Measurements from ENCODE around the gene RAB4A.
"Not testable (repeated sequence)": the region's sequence is repeated elsewhere in the genome, so short reads cannot be mapped to it uniquely, and the experiment has no call there.

The RAB4A gene

GRCh38 chr1:229272164-229273158 lies 1.6 kb downstream of the RAB4A start:
- DNase-seq: no peak

GRCh38 chr1:229273507-229274232 lies 2.8 kb downstream of the RAB4A start:
- DNase-seq: no peak

GRCh38 chr1:229275005-229275404 lies 4.1 kb downstream of the RAB4A start:
- DNase-seq: no peak

- DNase-seq: no peak
These were observed 7.3 kb downstream of the RAB4A start for GRCh38 chr1:229278120-229278741.

GRCh38 chr1:229279242-229279641 lies 8.3 kb downstream of the RAB4A start:
- DNase-seq: no peak

DNA sequence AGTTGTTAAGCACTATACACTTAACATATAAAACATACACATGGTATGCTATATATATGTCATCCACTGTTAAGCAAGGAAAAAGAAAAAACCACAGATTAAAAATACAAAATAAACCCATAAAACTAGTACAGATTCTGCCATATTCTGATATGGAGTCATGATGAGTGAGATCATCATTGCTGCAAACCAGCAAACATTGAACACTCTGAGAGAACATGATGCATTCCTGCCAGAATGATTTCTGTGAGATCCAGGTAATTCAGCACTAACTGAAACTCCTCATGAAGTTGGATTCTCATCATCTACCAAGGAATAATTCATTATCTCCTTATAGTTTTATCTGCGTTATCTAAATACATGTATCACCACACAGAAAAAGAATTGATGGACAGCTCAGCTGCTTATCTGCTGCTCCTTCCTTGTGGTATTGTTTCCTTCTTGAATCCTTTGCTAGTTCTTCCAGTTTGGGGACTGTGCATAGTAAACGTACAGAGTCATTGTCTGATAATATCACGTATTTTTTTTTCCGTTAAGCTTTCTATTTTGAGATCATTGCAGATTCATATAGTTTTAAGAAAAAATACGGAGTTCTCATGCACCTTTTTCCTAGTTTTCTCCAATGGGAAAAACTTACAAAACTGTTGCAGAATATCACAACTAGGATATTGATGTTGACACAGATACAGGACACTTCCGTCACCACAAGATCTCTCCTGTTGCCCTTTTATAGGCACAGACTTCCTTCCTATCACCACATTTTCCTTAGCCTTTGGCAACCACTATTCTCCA lies 9.3 kb downstream of the RAB4A start:
- no peak for DNase-seq

GRCh38 chr1:229280921-229281320 lies 10.0 kb downstream of the RAB4A start:
- DNase-seq: no peak

DNA sequence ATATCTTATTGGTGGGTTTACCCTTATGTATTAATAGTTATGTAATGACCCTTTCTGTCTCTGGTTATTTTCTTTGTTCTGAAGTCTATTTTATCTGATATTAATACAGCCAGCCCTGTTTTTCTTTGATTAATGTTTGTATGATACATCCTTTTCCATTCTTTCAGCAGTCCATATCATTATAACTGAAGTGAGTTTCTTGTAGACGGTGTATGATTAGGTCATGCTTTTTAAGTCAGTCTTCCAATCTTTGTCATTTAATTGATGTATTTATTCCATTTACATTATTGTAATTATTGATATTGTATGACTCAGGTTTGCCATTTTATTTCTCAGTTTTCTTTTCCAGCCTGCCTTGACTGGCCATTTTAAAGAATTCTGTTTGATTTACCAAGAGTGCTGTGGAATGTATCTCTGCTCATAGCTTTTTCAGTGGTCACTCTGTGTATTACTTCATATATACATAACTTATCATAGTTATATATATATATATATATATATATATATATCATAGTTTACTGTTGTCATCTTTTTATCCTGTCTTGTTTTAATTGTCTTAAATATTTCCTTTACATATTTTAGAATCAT lies 10.5 kb downstream of the RAB4A start:
- no peak for DNase-seq

- no peak for DNase-seq
These were observed 11.4 kb downstream of the RAB4A start for GRCh38 chr1:229282295-229282823.

- no peak for DNase-seq
These were observed 12.3 kb downstream of the RAB4A start for GRCh38 chr1:229283183-229283611.

DNA sequence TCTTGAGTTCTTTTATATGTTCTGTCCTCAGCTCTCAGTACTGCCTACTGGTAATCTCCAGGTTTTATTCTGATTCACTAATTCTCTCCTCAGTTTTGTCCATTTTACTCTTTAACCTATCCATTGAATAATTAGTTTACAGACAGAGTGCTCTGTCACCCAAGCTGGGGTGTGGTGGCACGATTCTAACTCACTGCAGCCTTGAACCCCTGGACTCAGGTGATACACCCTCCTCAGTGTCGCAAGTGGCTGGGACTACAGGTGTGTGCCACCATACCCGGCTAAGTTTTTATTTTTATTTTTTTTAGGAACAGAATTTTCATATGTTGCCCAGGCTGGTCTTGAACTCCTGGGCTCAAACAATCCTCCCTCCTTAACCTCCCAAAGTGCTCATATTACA lies 14.0 kb downstream of the RAB4A start:
- no peak for DNase-seq

GRCh38 chr1:229285440-229285839 lies 14.5 kb downstream of the RAB4A start:
- no peak for DNase-seq

DNA sequence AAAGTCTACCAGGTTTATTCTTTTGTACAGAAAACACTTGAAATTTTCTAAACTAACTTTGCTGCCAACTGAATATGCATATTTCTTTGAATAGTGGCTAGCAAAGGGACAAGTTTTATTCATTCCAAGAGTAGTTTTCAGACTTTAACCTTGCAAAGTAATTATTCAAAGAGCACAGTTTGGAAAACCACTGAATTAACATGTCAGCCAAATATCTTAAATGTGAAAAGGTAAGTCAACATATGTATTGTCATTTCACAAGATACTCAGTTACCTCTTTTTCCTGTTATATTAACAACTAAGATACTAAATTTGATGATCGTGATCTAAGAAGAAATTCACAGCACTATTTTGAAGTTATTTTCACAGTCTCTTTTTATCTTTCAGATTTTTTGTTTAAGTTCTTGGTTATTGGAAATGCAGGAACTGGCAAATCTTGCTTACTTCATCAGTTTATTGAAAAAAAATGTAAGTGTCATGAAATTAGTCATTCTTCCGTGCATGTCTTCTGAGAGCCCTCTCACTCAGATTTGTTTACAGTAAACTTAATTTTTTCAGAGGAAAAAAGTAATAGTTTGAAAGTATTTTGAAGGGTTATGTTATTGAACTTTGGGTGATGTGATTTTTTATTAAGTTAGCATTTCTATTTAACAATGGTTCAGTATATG lies 15.3 kb downstream of the RAB4A start:
- DNase-seq: no peak

GRCh38 chr1:229287267-229287666 lies 16.4 kb downstream of the RAB4A start:
- no peak for DNase-seq

- DNase-seq: no peak
These were observed 17.6 kb downstream of the RAB4A start for GRCh38 chr1:229288516-229288915.

- not testable (repeated sequence) for DNase-seq
These were observed 20.8 kb downstream of the RAB4A start for GRCh38 chr1:229291686-229292085.

DNA sequence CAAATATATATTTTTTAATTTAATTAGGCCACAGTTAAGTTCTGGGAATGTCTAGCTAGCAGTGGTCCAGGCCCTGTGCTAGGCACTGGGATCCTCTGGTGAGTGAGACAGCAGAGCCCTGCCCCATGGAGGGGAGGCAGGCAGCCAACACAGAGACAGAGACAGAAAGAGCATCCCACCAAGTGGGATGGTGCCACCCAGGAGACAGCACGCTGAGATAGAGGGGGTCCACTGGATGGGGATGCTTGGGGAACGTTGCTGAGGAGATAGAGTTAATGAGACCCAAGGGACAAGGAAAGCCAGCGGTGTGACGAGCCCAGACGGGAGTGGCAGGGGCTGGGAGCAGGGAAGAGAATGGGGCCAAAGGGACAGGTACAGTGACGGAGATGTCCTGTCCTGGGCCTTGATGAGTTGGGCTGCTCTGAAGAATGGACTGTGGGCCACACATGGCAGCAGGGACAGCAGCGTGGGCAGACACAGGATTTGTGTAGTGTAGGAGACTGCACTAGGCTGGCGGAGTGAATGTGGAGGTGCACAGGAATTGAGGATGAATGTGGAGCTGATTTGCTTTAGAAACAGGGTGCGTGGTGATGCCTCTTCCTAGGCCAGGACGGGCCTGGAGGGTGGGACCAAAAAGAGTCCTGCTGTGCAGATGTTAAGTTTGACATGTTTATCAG lies 22.8 kb downstream of the RAB4A start:
- no peak for DNase-seq

DNA sequence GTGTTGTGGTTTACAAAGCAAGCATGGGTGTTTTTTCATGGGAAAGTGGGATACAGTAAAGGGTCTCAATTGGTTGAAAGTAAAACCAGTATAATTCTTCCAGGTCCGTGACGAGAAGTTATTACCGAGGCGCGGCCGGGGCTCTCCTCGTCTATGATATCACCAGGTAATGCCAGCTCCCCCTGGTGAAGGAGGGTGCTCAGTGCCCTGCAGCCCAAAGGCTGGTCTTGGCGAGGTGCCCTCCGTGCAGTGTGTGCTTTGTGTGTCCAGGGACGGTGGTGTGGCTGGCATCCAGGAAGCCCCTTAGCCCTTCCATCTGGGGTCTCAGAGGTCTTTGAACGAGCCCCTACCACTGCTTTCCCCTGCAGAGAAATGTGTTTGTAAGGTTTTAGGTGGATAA lies 24.8 kb downstream of the RAB4A start:
- no peak for DNase-seq

DNA sequence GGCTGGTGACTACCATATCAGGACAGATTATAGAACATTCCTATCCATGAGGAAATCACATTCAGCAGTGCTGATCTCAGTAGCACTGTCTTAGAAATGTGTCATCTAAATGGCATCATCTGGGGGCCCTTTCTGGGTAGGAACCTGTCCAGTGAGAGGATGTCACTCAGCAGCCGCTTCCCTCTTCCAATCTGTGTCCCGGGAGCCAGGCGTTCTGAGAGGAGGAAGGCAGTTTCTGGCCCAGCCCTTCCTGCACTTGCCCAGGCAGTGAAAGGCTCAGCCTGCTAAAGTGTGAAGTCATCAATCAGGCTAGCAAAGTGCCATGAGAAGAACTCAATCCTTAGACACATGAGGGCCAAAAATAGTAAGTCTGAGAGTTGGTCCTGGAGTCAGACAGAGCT lies 25.6 kb downstream of the RAB4A start:
- DNase-seq: no peak

GRCh38 chr1:229297746-229298145 lies 26.8 kb downstream of the RAB4A start:
- DNase-seq: no peak

- DNase-seq: no peak
These were observed 27.5 kb downstream of the RAB4A start for GRCh38 chr1:229298420-229298819.
